ENCODE data around the gene ARPC2.
"Not testable (repeated sequence)": the region's sequence is repeated elsewhere in the genome, so short reads cannot be mapped to it uniquely, and the experiment has no call there.

The ARPC2 gene

GRCh38 chr2:218271865-218272530 lies 55.0 kb downstream of the ARPC2 start:
- no peak for DNase-seq

DNA sequence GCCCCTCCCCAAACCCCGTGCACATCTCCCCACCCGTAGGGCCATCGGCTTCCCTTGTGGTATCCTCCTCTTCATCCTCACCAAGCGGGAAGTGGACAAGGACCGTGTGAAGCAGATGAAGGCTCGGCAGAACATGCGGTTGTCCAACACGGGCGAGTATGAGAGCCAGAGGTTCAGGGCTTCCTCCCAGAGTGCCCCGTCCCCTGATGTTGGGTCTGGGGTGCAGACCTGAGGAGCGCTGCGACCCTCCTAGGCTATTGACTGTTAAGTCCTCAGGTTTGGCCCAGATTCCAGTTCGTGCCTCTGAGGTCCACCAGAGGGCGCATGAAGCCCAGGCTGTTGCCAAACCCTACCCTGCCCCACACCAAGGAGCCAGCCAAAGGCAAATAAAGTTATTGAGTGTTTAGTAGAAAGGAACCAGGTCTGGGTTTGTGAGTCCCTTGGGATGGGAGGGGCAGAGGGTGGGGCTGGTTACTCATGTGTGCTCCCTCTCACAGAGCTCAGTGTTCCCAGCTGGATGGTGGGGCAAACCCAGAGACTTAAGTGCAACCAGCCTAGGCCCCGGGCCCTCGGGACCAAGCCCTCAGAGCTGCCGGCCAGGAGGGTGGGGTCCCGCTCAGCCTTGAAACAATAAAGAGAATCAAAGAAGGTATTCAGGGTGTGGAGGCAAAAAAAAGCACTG lies 55.7 kb downstream of the ARPC2 start:
- DNase-seq, result peak; percentile 73 to 86

- DNase-seq, result not testable (repeated sequence)
Observed at GRCh38 chr2:218273214-218273907, 56.4 kb downstream of the ARPC2 start.

DNA sequence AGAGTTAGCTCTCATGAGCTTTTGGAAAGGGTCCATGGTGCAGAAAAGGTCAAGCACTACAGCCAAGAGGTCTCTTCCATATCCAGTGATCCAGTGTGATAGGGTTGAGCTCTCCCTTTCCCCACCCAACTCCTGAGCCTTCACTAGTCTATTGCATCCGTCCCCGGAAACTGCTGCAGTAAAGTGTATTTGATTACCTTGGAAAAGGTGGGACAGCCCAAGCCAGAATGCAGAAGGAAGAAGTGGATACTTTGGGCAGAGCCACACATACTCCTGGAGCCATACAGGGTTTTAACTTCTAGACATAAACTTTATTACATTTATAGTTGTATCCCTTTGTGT lies 56.9 kb downstream of the ARPC2 start:
- DNase-seq, result no peak

- DNase-seq, result no peak
Observed at GRCh38 chr2:218274586-218274985, 57.6 kb downstream of the ARPC2 start.

GRCh38 chr2:218275371-218276072 lies 58.5 kb downstream of the ARPC2 start:
- peak; percentile 33 to 34 for DNase-seq

DNA sequence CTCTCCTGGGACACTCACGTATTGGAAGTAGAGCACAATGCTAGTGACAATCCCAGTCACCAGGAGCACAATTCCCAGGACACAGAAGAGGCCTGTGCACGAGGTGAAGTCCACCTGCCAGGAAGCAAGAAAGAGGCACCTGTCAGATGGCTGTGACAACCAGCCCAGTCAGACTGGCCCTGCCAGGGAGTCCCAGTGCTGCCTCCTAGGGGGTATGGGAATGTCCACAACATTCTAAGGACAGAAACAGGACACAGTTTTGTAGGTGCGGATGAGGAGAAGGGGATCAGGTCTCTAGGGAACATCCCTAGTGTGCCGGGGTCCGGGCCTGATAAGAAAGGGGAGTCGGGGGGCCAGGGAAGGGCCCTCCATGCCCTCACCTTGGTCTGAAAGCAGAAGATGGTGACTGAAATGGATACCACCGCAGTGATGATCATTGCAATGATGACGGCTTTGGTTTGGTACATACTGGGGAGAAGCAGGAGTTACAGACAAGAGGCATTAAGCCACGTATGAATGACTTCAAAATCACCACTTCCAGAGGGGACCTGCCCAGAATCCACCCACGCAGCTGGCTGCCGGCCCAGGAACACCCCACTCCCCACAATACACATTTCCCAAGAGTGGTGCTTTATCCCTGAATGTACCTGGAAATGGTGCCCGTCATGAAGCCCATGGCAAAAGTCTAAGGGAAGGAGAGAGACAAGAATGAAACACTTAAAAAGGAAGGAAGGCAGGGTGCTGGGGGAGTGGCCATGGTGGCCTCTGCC lies 60.2 kb downstream of the ARPC2 start:
- no peak for DNase-seq

GRCh38 chr2:218277921-218278320 lies 60.9 kb downstream of the ARPC2 start:
- DNase-seq, result no peak

DNA sequence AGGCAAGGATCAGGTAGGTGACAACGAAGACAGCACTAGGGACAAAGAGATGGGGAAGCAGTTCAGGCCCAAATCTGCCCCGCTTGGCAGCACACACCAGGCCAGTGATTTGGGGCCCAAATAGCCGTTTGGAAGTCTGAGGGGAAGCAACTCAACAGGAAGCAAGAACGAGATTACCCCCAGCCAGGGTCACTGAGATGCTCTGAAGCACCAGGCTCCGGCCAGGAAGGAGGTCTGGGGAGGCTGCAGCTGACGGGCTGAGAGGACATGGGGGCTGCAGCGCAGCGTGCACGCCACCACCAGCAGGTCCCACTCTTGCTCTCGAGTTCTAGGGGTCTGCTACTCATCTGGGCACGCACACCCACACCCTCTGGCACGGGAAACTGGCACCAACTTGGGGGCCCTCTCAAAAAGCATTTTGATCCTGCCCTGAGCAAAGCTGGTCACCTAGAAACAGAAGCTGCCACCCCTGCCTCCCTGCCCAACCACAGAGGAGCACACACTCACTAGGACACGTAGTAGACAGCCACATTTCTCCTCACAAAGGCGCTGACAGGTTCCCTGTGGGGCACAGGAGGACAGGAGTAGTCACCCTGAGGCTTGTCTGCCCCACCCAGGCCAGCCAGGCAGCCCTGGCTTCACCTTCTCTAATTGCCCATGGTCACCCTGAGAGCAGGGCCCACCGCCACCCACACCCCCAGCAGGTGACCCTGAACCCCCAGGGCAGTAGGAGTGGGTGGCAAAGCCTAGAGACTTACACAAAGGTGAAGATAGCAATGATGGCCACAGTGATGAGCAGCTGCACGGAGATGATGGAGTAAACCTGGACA lies 61.8 kb downstream of the ARPC2 start:
- no peak for DNase-seq

GRCh38 chr2:218280260-218280870 lies 63.4 kb downstream of the ARPC2 start:
- no peak for DNase-seq

- no peak for DNase-seq
Observed at GRCh38 chr2:218281449-218281848, 64.5 kb downstream of the ARPC2 start.

DNA sequence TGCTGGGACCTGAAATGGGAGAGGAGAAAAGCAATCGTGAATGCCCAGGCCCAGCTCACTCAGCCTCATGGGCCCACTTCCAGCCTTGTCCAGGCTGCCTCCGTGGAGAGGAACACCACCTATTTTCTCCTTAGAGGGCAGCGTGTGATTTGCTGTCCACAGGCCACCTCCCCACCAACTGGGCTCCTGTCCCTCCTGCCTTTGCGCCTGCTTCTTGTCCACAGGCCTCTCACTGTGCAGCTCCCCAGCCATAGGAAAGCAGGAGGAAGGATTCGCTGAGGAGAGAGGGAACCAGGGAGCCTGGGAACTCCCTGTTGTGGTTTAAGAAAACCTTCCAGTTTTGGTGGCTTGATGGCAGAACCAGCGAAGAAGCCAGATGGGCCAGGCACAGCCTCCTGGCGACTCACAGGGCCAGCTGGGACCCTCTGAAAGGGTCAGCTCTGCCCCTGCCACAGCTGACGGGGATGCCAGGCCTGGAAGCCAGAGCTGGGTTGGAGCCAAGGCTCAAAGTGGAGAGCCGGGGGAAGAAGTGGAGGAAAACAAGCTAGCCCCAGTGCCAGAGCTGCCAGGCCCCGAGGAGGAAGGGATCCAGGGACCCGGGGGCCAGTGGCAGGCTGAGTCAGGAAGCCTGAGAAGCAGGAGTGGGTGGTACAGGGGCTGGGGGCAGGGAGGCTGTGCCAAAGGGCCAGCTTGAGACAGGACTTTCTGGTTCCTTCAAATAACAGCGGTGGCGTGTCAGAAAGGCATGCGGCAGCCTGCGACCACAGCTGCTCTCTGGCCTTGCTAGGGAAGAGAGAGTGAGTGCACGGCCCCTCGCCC lies 65.4 kb downstream of the ARPC2 start:
- peak in 1 of 2 donors; percentile 53 for DNase-seq

- DNase-seq, result peak; percentile 30 to 49
Observed at GRCh38 chr2:218284106-218284811, 67.3 kb downstream of the ARPC2 start.

- DNase-seq, result no peak
Observed at GRCh38 chr2:218285604-218286003, 68.6 kb downstream of the ARPC2 start.

- DNase-seq, result peak; percentile 96 to 99
Observed at GRCh38 chr2:218286570-218287459, 69.8 kb downstream of the ARPC2 start.

DNA sequence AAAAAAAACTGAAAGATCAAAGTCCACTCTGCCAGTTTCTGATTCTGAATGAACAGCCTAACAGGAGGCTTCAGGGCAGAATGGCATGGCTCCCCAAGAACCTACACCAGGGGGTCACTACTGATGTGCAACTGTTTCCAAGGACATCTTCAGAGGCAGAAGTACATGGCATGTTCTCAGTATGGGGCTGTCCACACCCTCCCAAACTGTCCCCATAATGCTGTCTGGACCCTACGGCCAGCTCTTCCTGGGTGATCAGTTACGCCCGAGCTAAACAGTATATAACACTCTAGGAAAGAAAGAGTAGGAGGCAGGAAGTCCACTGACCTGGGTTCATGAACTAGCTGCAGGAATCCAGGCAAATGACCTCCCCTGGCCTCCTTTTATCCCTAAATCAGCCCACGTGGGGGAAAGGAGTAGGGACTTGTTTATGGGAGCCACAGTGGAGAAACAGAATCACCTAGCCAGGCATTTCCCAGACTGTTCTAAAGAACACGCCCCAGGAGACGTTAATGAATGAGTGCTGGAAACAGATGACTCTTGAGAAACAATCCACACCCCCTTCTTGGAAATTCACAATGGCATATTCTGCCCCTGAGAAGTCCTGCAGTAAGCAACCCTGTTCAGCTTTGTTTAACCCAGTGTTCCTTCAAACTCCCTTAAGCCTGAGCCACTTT lies 72.8 kb downstream of the ARPC2 start:
- peak; percentile 38 to 59 for DNase-seq

DNA sequence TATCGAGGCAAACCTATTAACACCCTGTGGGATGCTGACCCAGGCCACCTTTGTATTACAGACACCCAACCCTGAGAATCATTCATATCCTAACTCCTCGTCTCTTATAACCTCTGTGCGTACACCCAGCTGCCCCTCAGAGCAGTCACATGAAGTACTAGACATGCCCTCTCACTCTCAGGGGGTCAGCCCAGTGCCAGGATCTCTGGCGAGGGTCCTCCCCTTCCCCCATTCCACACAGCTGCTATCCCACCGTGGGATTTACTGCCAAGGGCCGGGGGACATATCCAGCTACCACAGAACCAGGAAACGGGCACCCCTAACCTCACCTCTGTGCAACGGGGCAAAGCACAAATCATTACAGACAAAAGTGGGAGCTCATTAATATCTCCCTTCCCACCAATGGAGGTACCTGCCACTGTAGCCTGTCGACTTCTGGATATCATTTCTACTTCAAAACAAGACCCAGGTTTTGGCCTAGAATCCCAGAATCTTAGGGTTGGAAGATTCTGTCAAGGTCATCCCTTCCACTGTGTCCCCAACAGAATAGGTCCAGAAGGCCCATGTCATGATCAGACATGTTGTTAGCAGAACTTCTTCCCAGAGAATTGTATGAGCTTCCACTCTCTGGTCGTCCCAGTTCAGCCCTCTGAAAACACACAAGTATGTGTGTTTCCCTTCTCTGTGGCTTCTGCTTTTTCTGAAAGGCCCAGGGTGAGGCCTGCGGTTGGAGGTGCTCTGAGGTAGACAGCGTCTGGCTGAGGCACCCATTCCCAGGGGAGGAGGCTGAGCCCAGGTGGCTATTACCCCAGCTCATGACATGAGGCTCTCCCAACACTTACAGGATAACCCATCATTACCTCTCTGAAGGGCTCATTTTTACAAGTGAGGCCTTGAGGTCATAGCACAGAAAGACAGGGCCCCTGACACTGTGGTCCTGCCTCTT lies 73.6 kb downstream of the ARPC2 start:
- DNase-seq, result peak; percentile 42 to 49
